Endothelial cell (in vitro differentiated cells): ENCODE data around the gene TECPR2. TPM values are rescaled to one million over a fixed set of nuclear protein-coding genes. Genes with fewer than 3 reads are reported as not detected.

Source experiments
- DNase-seq: peaks from one replicate; pipeline ENCODE4 v3.0.0; 2021; ENCODE audit warnings: low spot score
- H3K27ac Mint-ChIP-seq: one replicate; pipeline ENCODE4 v1.8.0; 2021; ENCODE audit warnings: mixed read lengths, inconsistent platforms; ENCODE audit not compliant: unreplicated experiment
- H3K27me3 Mint-ChIP-seq: one replicate; pipeline ENCODE4 v1.8.0; 2021; ENCODE audit warnings: mild to moderate bottlenecking, moderate library complexity, mixed read lengths, inconsistent platforms; ENCODE audit not compliant: unreplicated experiment
- H3K36me3 Mint-ChIP-seq: one replicate; pipeline ENCODE4 v1.8.0; 2021; ENCODE audit warnings: mild to moderate bottlenecking, low read depth, mixed read lengths, inconsistent platforms; ENCODE audit not compliant: unreplicated experiment
- H3K4me1 Mint-ChIP-seq: one replicate; pipeline ENCODE4 v1.8.0; 2021; ENCODE audit warnings: mild to moderate bottlenecking, mixed read lengths, inconsistent platforms; ENCODE audit not compliant: unreplicated experiment
- H3K4me3 Mint-ChIP-seq: one replicate; pipeline ENCODE4 v1.8.0; 2021; ENCODE audit warnings: mild to moderate bottlenecking, mixed read lengths, inconsistent platforms; ENCODE audit not compliant: unreplicated experiment
- H3K9me3 Mint-ChIP-seq: one replicate; pipeline ENCODE4 v1.8.0; 2021; ENCODE audit warnings: mixed read lengths, inconsistent platforms; ENCODE audit not compliant: unreplicated experiment
- CTCF ChIP-seq: fragments of 200-600 bp; sonication (generic); IDR thresholded peaks from one replicate; pipeline ENCODE4 v1.5.0; 2021; ENCODE audit warnings: antibody characterized with exemption; ENCODE audit not compliant: unreplicated experiment
- total RNA-seq: library from RNA; stranded (reverse); fragmentation: NEBNext Ultra II Directional; extraction: Animal tissue kit (Norgen Biotek cat#: 25700); gene quantifications from one replicate; pipeline ENCODE4 v1.2.1, GENCODE V29; 2021; ENCODE audit not compliant: unreplicated experiment

The TECPR2 gene
- total RNA-seq, 1 donor from 2014 or later: 28.9 TPM

- H3K27me3 Mint-ChIP-seq: peaks cover 5% of the 10 kb centered on the region
- no peaks in the 10 kb centered on the region for H3K36me3 Mint-ChIP-seq
- TF ChIP-seq CTCF: no peak
- no peak overlapping the region for H3K4me3 Mint-ChIP-seq
- H3K9me3 Mint-ChIP-seq: no peaks in the 10 kb centered on the region
- H3K4me1 Mint-ChIP-seq: peaks cover 7% of the 10 kb centered on the region
- H3K27ac Mint-ChIP-seq: no peak overlapping the region
- no peak for DNase-seq
Measured at GRCh38 chr14:102530828-102531478, 168.2 kb downstream of the TECPR2 start.

GRCh38 chr14:102532204-102532658 is 169.5 kb downstream of the TECPR2 start:
- Mint-ChIP-seq H3K4me3 (no peak overlapping the region), H3K4me1 (peaks cover 7% of the 10 kb centered on the region), H3K9me3 (no peaks in the 10 kb centered on the region), H3K27ac (no peak overlapping the region), H3K27me3 (peaks cover 2% of the 10 kb centered on the region), H3K36me3 (no peaks in the 10 kb centered on the region)
- DNase-seq: no peak
- no peak for TF ChIP-seq CTCF

- Mint-ChIP-seq H3K4me3 (no peak overlapping the region), H3K9me3 (no peaks in the 10 kb centered on the region), H3K27me3 (no peaks in the 10 kb centered on the region), H3K27ac (no peak overlapping the region), H3K36me3 (no peaks in the 10 kb centered on the region), H3K4me1 (no peaks in the 10 kb centered on the region)
- TF ChIP-seq CTCF: no peak
- no peak for DNase-seq
Measured at GRCh38 chr14:102537981-102538601, 175.3 kb downstream of the TECPR2 start.

GRCh38 chr14:102538602-102539543 is 176.1 kb downstream of the TECPR2 start:
- Mint-ChIP-seq H3K36me3 (no peaks in the 10 kb centered on the region), H3K27ac (no peak overlapping the region), H3K4me3 (no peak overlapping the region), H3K9me3 (no peaks in the 10 kb centered on the region), H3K27me3 (no peaks in the 10 kb centered on the region), H3K4me1 (peaks cover under 1% of the 10 kb centered on the region)
- no peak for DNase-seq
- TF ChIP-seq CTCF: no peak
